IPS-NIHi7 (cell line): ENCODE measurements around the gene DDR2.
"Not testable (repeated sequence)": the region's sequence is repeated elsewhere in the genome, so short reads cannot be mapped to it uniquely, and the experiment has no call there.

Experiments used
- DNase-seq: peaks from one replicate; pipeline ENCODE4 v3.0.0; 2012; ENCODE audit warnings: mixed read lengths; ENCODE audit errors: extremely low spot score

DDR2 gene

DNA sequence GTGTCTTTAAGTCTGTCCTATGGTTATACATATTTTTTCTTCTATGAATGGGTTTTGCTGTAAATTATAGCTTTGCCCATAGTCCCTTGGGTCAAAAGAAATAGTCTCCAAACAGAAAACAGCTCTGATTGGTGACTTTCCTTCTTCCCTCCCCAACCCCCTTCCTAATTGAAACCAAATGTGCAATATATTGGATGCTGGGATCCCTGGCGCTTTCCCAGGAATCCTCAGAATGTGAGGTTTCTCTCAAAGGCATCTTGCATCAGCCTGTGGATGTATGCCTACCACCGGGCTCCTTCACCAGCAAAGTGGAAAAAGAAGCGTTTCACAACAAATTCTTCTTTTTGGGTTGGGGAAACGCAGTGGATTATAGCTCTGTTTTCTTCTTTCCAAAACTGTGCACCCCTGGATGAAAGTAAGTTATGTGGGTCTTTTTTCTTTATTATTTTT is at the start of gene DDR2:
DDR2 (plus strand) TSS at position 248 of the 450 bp plus-strand sequence. CDS start 86,600 bp downstream, outside the sequence.
- DNase-seq = no peak

DNA sequence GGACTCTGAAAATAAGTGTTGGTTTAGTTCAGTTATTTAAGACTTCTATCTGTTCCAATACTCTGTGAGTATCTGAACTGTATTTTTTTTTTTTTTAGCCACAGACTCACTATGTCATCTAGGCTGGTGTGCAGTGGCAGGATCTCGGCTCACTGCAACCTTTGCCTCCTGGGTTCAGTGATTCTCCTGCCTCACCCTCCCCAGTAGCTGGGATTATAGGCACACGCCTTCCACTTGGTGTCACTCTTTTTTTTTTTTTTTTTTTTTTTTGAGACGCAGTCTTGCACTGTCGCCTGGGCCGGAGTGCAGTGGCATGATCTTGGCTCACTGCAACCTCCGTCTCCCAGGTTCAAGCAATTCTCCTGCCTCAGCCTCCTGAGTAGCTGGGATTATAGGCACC is 49.4 kb upstream of the DDR2 start:
- not testable (repeated sequence) for DNase-seq

DNA sequence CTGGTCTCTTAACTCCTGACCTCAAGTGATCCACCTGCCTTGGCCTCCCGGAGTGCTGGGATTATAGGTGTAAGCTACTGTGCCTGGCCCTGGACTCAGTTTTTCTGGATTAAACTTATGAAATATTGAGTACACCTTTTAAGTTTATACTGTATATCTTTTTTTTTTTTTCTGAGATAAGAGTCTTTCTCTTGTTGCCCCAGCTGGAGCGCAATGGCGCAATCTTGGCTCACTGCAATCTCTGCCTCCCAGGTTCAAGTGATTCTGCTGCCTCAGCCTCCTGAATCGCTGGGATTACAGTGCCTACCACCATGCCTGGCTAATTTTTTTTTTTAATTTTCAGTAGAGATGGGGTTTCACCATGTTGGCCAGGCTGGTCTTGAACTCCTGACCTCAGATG is 47.2 kb upstream of the DDR2 start:
- DNase-seq = not testable (repeated sequence)

DNA sequence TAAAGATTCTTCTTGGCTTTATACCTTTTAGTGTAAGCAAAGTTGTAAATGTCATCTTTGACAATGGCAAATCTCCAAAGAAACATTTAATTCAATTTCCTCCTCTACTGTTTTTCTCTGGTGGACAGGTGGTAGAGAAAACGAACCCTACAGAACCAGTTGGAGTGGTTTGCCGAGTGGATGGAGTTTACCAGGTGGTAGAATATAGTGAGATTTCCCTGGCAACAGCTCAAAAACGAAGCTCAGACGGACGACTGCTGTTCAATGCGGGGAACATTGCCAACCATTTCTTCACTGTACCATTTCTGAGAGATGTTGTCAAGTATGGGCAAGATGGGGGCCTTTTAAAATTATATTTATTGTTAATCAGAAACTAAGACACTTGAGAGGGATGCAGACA is 44.9 kb upstream of the DDR2 start:
- no peak for DNase-seq

DNA sequence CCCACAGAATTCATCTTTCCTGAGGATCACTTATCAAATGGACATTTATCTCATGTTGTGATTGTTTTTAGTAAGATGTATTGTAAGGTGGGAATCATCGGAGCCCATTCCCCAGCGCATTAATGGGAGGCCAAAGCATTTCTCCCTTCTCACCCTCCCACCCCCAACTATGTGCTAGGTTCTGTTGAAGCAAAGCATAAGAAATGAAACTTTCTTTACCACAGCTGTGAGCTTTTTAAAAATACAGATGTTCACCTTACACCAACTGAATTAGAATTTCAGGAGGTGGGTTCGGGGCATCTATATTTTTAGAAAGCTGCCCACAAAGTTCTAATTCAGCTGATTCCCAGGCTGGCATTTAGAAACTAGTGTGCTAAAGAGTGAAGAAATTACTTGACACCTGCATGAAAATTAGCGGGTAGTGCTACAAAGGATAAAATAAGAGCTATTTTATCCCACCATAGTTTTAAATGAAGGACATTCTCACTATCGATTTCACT is 44.5 kb upstream of the DDR2 start:
- no peak for DNase-seq

DNA sequence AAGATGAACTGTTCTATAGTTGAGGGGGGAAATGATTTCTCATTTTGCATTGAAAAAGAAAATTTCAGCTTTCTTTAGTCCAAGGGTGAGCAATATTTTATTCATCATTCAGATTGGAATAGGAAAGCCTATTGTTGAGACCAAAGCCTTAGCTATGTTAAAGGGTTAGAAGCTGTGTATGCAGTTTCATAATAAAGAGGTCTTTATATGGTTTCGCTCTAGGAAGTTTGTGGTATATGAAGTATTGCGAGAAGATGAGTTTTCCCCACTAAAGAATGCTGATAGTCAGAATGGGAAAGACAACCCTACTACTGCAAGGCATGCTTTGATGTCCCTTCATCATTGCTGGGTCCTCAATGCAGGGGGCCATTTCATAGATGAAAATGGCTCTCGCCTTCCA is 42.2 kb upstream of the DDR2 start:
- no peak for DNase-seq

DNA sequence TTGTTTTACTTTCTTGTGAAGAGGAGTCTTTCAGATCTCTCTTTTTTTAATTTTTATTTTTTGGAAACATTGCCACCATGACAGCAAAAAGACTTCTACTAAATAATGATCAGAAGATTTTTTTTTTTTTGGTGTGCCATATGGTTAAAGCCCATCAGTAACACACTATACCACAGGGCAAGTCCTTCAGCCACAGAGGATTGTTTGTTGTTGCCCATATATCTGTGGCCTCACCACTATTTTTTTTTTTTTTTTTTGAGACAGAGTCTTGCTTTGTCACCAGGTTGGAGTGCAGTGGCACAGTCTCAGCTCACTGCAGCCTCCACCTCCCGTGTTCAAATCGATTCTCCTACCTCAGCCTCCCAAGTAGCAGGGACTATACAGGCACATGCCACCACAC is 41.6 kb upstream of the DDR2 start:
- no peak for DNase-seq

DNA sequence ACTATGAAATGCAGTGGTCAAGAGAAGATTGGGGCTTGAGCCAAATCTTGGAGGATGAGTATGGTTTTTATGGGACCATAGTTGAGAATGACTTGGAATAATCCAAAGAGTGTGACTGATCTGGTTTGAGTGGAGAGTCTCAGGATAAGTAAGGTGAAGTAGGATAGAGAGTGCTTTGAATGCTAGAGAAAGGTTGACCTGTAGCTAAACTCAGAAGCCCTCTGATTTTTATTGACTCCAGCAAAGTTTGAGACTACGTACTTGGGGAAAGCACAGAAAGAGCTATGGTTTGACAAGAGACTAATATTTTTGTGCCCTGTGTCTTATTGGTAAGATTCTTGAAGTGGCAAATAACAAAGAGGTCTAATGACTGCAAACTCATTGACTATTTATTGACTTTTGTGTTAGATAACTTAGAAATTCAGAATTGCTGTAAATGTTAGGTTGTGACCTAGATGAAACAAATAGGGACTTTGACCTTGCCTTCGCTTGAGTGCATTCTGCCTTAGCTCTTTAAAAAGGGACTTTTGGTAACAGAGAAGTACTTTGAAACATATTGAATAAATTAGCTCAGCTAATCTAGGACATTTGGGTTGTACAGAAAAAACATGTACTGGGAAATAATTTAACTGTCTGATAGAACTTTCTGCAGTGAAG is 35.6 kb upstream of the DDR2 start:
- DNase-seq = no peak

DNA sequence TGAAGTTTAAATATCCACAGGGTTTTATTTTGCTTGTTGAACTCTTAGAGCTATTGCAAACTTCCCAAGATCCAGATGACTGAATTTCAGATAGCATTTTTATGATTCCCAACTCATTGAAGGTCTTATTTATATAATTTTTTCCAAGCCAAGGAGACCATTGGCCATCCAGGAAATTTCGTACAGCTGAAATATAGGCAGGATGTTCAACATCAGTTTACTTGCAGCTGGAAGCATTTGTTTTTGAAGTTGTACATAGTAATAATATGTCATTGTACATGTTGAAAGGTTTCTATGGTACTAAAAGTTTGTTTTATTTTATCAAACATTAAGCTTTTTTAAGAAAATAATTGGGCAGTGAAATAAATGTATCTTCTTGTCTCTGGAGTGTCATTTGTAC is 32.8 kb upstream of the DDR2 start:
- no peak for DNase-seq

DNA sequence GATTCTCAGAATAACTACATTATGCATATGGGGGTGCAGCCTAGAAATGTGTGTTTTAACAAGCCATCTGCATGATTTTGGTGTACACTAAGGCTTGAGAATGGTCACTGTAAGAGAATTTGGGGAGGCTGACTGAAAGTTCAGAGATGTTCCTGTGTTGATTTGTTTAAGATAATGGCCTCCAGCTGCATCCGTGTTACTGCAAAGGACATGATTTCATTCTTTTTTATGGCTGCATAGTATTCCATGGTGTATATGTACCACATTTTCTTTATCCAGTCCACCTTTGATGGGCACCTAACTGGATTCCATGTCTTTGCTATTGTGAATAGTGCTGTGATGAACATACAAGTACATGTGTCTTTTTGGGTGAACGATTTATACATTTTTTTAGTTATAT is 29.1 kb upstream of the DDR2 start:
- DNase-seq = not testable (repeated sequence)

DNA sequence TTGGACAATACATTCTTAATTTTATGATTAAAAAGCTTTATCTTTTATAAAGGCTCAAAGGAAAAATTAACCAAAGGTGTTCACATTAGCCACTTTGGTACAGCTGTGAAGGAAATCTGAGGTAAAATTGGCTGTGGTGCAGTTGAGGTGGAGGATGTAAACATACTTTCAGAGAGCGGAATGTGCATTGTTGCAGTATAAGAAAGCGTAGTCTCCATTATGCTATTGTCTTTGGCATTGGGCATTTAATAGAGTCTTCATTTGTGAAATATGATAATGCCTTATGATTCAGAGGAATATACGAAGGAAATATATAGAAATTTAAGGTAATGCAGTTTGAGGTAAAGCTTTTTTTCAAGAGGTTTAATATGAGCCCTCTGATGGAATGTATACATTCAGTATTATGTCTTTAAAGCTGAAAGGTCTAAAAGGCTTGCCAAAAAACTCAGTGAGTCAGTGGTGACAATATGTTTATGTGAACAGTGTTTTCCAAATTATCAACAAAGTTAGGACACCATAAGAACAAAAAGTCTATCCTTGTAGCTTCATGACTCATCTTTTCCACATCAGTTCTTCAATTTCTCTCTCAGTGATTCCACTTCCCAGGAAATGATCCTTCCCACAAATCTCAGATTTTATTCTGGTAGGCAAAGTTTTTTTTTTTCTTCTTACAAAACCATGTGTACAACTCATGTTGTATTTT is 26.9 kb upstream of the DDR2 start:
- DNase-seq = no peak

DNA sequence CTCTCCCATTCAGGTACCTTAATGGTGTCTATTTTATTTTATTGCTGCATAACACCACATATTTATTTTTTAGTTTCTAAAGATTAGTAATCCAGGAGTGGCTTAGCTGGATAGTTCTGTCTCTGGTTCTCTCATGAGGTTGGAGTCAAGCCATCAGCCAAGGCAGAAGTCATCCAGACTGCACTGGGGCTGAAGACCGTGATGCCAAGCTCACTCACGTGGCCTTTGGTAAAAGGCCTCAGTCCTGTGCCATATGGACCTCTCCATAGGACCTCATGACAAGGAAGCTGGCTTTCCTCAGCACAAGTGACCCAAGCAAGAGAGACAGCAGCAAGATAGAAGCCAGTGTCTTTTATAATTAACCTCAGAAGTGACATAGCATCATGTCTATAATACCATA is 23.0 kb upstream of the DDR2 start:
- no peak for DNase-seq

DNA sequence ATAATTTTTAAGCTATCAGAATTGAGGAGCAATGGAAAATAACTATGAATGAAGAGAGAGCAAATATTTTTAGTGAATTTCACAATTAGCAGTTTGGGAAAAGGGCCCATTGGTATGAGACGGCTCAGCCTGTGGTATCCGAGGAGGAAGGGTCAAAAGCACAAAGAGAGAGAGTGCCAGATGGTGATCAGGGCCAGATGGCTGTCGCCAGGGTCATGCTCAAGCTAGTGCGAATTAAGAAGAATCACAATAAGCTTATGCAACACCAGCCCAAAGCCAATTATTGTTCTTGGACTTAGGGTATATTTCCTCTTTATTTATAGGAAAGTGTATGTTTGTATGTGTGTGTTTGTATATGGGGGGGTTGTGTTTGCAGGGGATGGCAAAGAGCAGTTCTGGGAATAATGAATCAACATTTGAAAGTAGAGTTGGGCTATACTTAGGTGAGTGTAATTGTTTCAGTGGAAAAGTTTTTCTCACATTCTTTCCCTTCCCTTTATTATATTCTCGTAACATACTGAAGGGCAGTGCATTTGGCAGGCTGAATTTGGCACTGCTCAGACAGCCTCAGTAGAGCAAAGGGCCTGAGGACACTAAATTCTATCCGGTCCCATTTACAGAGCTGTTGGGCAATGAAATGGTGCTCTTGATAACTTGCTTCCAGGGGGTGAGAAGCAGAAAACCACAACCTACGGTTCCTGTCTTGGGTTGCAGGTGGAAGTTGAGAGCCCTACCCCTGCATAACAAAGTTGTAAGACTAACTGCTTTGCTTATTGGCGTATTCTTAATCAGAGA is 19.5 kb upstream of the DDR2 start:
- no peak for DNase-seq

DNA sequence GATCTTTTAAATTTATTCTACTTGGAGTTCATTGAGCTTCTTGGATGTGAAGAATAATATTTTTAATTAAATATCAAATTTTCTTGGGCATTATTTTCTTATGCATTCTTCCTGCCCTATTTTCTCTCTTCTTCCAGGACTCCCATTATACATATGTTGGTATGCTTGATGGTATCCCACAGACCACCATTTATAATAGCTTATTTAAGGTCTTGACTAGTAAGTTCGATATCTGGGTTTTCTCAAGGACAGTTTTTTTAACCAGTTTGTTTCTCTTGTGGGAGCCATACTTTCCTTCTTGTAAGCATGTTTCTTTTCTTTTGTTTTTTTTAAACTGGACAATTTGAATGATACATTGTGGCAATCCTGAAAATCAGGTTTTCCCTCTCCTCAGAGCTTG is 15.4 kb upstream of the DDR2 start:
- DNase-seq = no peak

DNA sequence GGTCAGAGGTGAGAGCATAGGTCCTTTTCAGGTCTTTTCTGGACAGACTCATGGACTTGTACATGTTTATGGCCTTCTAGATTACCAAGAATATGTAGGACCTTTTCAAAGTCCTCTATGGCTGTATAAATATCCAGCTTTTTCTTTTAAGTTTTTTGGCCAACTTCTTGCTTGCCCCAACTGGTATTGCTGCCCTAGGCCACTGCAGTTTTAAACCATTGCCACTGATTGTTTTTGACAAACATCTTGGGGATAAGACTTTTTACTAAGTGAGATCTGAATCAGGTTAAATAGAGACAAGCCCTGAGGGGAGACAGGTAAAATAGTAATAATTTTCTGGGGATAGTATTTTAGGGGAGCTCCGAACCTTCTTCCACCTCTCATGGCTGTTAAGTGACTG is 14.8 kb upstream of the DDR2 start:
- DNase-seq = no peak

DNA sequence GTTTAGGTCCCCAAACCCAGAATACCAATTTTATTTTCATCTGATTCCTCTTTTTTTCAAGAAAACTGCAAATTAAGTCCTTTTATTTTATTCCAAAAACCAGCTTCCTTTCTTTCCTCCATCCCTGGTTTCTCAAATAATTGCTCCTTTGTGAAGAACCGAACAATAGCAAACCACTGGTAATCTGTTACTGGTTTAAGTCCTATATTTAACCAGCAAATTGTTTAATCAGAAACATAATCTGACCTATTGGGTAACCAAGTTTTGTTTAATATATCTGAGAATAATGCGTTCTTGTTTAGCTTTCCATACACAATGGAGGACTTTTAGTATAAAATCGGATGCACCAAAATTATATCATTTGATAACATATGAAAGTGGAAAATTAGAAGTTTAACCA is 13.2 kb upstream of the DDR2 start:
- no peak for DNase-seq

DNA sequence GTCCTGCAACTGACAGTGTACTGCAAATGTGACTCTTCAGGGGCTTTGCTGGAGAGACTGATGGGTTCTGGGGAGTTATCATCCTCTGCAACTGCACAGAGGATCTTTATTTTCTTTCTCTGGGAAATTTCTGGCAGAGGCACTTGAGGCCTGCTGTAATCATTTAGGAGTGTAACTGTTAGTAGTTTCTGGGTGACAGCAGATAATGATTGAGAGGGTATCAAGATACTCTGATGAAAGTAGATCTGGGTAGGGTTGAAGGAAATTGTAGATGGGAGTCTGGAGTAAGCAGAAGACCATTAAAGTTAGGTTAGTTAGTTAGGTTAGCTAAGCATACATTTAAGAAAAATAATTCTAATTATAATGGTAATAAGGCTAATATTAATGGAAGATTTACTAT is 11.0 kb upstream of the DDR2 start:
- DNase-seq = no peak

DNA sequence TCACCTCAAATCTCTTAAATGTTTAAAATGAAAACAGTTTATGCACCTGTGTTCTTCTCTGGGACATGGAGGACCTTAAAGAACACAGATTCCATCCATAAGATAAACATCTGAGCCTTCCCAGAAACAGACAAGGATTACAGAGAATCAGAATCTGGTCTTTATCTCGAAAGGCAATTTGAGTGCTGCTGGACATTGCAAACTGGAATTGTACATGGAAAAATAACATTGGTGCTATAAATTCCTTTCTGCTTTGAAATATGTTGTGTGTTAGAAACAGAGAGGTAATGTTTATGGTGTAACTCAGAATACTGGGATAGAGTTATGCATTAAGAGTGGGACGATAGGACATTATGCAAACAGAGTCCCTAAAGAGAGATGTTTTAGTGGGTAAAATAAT is 6.6 kb upstream of the DDR2 start:
- DNase-seq = no peak

DNA sequence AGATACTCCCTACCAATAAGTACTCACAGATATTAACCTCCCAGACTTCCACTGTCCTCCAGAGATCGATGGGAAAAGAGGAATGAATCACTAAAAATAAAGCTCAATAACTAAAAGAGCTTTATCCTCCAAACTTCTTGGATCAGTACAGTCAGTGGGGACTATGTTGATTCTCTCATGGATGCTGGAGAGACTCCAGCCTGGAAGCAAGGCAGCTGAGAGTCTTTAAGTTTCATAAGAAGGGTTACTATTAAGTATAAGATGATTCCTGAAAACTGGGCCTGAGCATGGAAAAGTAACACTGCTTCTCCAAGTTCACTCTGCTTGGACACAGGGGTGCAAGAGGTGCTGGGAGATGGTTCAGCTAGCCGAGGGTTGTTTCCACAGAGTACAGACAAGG is 6.2 kb upstream of the DDR2 start:
- no peak for DNase-seq

DNA sequence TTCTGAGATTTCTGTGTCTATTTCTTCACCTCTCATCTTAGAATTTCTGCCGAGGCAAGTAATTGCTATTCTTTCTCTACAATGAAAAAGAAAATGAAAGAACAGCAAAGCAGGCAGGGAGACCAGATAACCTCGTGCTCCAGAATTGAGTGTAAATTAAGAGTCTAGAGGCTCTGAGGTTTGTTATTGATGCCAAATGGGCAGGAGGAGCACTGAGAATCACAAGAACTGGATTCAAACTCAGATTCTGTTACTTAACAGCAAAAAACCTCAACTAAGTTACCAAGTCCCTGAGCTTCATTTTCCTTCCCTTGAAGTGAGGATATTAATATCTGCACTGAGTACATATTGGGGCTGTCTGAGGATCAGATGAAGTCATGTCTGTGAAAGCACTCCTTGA is 5.5 kb upstream of the DDR2 start:
- DNase-seq = no peak

DNA sequence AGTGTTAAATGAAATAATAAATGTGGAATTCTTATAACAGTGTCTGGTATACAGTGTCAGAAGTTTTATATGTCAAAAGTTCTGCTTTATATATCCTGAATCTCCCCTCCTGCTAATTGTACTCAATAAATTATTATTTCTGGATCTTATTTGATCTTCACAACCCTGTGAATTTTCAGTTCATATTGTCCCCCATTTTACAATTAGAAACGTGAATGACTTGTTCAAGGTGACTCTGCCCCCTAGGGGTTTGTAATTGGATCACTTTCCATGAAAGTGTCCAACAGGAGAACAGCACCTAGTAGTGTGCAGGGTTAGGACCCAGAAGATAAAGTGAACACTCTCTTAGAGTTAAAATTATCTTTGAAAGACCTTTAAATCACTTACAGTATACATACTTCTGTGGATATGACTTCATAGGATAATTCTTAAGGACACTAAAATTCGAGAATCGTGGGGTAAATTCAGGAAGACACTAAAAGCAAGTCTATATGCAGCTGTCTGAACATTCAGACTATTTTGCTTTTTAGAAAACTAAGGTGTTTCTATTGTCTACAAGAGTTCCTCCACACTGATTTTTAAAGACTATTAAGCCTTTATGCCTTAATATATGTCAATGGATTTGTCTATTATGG is 4.5 kb upstream of the DDR2 start:
- DNase-seq = no peak

DNA sequence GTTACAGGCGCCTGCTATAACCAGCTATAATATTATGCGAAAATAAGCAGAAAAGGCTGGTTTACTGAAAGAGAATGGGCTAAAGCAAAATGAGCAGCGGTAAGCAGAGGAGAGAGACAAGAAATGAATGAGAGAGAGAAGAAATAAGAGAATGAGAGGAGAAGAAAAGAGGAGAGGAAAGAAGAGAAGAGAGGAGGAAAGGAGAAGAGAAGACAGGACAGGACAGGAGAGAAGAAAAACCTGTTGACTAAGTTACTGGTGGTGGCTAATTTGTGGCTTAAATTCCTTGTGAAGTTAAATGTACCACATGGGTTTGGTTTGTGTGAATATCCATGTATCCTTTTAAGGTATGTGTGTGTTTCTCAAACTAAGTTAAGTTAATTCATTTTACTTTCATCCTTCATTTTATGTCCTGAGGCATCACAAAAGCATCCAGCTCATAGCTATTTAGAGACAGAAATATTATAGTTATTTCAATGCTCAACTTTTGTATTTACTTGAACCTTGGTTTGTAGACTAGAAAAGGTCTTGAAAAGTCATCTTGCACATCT is 3.1 kb upstream of the DDR2 start:
- no peak for DNase-seq
